HEK293 (cell line): ENCODE data around the gene NFIC.

ENCODE experiments used
- WT1 ChIP-seq: fragments of 450-650 bp; formaldehyde crosslinking; IDR thresholded peaks from 2 replicates; pipeline ENCODE4 v1.5.1; 2016; ENCODE audit warnings: missing biosample characterization, missing genetic modification characterization
- ZBTB48 ChIP-seq: fragments of 450-650 bp; formaldehyde crosslinking; IDR thresholded peaks from 2 replicates; pipeline ENCODE4 v1.5.1; 2016; ENCODE audit warnings: missing biosample characterization, missing genetic modification characterization
- ZNF24 ChIP-seq: fragments of 450-650 bp; formaldehyde crosslinking; IDR thresholded peaks from 2 replicates; pipeline ENCODE4 v1.5.1; 2016; ENCODE audit warnings: missing biosample characterization, missing genetic modification characterization
- ZNF600 ChIP-seq: fragments of 450-650 bp; formaldehyde crosslinking; IDR thresholded peaks from 2 replicates; pipeline ENCODE4 v1.5.1; 2016; ENCODE audit warnings: missing biosample characterization, missing genetic modification characterization
- ZNF76 ChIP-seq: fragments of 450-650 bp; formaldehyde crosslinking; IDR thresholded peaks from 2 replicates; pipeline ENCODE4; 2016; ENCODE audit warnings: low read depth, missing biosample characterization, missing genetic modification characterization, borderline replicate concordance
- TF ChIP-seq, protein P1 (sequence below): fragments of 450-650 bp; formaldehyde crosslinking; IDR thresholded peaks from 2 replicates; pipeline ENCODE4 v1.5.1; 2016; ENCODE audit warnings: missing biosample characterization, missing genetic modification characterization
- TF ChIP-seq, protein P2 (sequence below): fragments of 450-650 bp; formaldehyde crosslinking; IDR thresholded peaks from 2 replicates; pipeline ENCODE4; 2016; ENCODE audit warnings: missing biosample characterization, missing genetic modification characterization
- TF ChIP-seq, protein P3 (sequence below): fragments of 450-650 bp; formaldehyde crosslinking; IDR thresholded peaks from 2 replicates; pipeline ENCODE4 v1.5.1; 2016; ENCODE audit warnings: missing biosample characterization, missing genetic modification characterization
- TF ChIP-seq, protein P4 (sequence below): fragments of 450-650 bp; formaldehyde crosslinking; IDR thresholded peaks from 2 replicates; pipeline ENCODE4 v1.5.1; 2016; ENCODE audit warnings: missing biosample characterization, missing genetic modification characterization, low read depth

DNA sequence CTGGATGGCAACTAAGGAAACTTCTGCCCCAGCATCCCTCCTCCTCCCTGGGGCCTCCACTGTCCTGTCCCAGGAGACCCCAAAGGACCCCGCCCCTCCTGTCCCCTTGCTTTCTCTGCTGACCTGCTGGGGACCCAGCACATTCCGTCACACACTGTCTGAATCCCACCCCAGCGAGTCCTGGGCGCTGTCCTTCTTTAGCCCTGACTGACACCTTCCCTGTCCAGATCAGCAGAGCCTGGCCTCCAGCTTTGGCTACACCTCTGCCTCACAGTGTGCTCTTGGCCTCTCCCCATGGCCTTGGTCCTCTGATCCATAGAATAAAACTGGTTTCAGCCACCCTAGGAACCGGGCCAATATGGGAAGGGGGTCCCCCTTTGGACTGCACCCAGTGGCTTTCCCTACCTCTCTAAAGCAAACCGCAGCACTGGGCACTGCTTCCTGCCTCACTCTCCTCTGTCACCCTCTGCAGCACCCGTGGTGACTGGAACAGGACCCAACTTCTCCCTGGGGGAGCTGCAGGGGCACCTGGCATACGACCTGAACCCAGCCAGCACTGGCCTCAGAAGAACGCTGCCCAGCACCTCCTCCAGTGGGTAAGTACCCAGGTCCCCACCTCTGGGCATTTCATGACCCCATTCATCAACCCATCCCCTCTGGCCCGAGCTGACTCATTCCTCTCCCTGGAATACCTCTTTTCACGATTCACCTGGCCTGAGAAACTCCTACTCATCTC, 67.6 kb downstream of the NFIC start:
- TF ChIP-seq, protein P1, sequence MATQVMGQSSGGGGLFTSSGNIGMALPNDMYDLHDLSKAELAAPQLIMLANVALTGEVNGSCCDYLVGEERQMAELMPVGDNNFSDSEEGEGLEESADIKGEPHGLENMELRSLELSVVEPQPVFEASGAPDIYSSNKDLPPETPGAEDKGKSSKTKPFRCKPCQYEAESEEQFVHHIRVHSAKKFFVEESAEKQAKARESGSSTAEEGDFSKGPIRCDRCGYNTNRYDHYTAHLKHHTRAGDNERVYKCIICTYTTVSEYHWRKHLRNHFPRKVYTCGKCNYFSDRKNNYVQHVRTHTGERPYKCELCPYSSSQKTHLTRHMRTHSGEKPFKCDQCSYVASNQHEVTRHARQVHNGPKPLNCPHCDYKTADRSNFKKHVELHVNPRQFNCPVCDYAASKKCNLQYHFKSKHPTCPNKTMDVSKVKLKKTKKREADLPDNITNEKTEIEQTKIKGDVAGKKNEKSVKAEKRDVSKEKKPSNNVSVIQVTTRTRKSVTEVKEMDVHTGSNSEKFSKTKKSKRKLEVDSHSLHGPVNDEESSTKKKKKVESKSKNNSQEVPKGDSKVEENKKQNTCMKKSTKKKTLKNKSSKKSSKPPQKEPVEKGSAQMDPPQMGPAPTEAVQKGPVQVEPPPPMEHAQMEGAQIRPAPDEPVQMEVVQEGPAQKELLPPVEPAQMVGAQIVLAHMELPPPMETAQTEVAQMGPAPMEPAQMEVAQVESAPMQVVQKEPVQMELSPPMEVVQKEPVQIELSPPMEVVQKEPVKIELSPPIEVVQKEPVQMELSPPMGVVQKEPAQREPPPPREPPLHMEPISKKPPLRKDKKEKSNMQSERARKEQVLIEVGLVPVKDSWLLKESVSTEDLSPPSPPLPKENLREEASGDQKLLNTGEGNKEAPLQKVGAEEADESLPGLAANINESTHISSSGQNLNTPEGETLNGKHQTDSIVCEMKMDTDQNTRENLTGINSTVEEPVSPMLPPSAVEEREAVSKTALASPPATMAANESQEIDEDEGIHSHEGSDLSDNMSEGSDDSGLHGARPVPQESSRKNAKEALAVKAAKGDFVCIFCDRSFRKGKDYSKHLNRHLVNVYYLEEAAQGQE = no peak
- no peak for TF ChIP-seq ZNF76
- TF ChIP-seq ZNF24 (tag by site-specific recombination) = no peak
- no peak for TF ChIP-seq ZNF600 (tag by site-specific recombination)
- TF ChIP-seq, protein P2, sequence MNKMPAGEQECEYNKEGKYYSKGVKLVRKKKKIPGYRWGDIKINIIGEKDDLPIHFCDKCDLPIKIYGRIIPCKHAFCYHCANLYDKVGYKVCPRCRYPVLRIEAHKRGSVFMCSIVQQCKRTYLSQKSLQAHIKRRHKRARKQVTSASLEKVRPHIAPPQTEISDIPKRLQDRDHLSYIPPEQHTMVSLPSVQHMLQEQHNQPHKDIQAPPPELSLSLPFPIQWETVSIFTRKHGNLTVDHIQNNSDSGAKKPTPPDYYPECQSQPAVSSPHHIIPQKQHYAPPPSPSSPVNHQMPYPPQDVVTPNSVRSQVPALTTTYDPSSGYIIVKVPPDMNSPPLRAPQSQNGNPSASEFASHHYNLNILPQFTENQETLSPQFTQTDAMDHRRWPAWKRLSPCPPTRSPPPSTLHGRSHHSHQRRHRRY = no peak
- TF ChIP-seq, protein P3, sequence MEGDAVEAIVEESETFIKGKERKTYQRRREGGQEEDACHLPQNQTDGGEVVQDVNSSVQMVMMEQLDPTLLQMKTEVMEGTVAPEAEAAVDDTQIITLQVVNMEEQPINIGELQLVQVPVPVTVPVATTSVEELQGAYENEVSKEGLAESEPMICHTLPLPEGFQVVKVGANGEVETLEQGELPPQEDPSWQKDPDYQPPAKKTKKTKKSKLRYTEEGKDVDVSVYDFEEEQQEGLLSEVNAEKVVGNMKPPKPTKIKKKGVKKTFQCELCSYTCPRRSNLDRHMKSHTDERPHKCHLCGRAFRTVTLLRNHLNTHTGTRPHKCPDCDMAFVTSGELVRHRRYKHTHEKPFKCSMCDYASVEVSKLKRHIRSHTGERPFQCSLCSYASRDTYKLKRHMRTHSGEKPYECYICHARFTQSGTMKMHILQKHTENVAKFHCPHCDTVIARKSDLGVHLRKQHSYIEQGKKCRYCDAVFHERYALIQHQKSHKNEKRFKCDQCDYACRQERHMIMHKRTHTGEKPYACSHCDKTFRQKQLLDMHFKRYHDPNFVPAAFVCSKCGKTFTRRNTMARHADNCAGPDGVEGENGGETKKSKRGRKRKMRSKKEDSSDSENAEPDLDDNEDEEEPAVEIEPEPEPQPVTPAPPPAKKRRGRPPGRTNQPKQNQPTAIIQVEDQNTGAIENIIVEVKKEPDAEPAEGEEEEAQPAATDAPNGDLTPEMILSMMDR = no peak
- no peak for TF ChIP-seq ZBTB48 (tag by site-specific recombination)
- TF ChIP-seq, protein P4, sequence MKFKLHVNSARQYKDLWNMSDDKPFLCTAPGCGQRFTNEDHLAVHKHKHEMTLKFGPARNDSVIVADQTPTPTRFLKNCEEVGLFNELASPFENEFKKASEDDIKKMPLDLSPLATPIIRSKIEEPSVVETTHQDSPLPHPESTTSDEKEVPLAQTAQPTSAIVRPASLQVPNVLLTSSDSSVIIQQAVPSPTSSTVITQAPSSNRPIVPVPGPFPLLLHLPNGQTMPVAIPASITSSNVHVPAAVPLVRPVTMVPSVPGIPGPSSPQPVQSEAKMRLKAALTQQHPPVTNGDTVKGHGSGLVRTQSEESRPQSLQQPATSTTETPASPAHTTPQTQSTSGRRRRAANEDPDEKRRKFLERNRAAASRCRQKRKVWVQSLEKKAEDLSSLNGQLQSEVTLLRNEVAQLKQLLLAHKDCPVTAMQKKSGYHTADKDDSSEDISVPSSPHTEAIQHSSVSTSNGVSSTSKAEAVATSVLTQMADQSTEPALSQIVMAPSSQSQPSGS = no peak
- no peak for TF ChIP-seq WT1 (tag by site-specific recombination)
